ENCODE data around the gene ATOH8.

ATOH8 gene

GRCh38 chr2:85787282-85787980 is 33.6 kb downstream of the ATOH8 start:
- no peaks in the 10 kb centered on the region for H3K9me3 ChIP-seq (ENCODE audit: low read length)
- no peaks in the 10 kb centered on the region for H3K79me2 ChIP-seq (ENCODE audit: insufficient read depth, low read length)
- H3K9me2 ChIP-seq (ENCODE audit: low read depth, low read length) = no peaks in the 10 kb centered on the region
- H4K20me1 ChIP-seq (ENCODE audit: insufficient read depth, low read length) = no peaks in the 10 kb centered on the region
- H3F3A ChIP-seq (ENCODE audit: insufficient read depth, low read length) = no peaks in the 10 kb centered on the region
- no peak overlapping the region for H3K4me3 ChIP-seq (ENCODE audit: low read depth, low read length, poor library complexity, severe bottlenecking)
- H3K27me3 ChIP-seq (ENCODE audit: insufficient read depth, low read length) = 0 out of 2 replicates have a peak, but pooled peaks cover 6% of the 10 kb centered on the region
- H3K9ac ChIP-seq (ENCODE audit: low read length) = no peak overlapping the region
- no peak overlapping the region for H2AFZ ChIP-seq (ENCODE audit: low read length)
- H3K4me1 ChIP-seq (ENCODE audit: insufficient read depth, low read length, severe bottlenecking) = no peaks in the 10 kb centered on the region
- no peak overlapping the region for H3K27ac ChIP-seq (ENCODE audit: low read depth, low read length, poor library complexity, severe bottlenecking)
- no peaks in the 10 kb centered on the region for H3K36me3 ChIP-seq (ENCODE audit: insufficient read depth, low read length)
- no peak for TF ChIP-seq EZH2 (IDR thresholded peaks at IDR 0.05; ENCODE audit: borderline replicate concordance, low read length)
- TF ChIP-seq, protein P1, sequence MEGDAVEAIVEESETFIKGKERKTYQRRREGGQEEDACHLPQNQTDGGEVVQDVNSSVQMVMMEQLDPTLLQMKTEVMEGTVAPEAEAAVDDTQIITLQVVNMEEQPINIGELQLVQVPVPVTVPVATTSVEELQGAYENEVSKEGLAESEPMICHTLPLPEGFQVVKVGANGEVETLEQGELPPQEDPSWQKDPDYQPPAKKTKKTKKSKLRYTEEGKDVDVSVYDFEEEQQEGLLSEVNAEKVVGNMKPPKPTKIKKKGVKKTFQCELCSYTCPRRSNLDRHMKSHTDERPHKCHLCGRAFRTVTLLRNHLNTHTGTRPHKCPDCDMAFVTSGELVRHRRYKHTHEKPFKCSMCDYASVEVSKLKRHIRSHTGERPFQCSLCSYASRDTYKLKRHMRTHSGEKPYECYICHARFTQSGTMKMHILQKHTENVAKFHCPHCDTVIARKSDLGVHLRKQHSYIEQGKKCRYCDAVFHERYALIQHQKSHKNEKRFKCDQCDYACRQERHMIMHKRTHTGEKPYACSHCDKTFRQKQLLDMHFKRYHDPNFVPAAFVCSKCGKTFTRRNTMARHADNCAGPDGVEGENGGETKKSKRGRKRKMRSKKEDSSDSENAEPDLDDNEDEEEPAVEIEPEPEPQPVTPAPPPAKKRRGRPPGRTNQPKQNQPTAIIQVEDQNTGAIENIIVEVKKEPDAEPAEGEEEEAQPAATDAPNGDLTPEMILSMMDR (IDR thresholded peaks at IDR 0.05; ENCODE audit: low read length) = no peak
- no peak overlapping the region for H3K4me2 ChIP-seq (ENCODE audit: low read length)

DNA sequence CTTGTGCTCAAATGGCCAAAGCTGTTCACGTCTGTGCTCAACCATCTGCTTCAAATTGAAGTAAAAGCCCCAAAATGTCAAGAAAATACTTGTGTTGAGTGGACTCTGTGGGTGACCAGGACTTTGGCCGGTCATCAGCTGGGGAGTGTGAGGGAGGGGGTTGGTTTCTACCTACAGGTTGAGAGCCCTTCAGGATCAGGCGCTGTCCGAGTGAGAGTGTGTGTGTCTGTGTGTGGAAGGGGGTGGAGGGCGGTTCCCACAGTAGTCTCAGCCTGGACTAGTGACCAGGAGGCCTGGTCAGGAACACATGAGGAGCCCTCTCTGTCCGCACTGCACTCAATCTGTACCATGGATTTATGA is 34.2 kb downstream of the ATOH8 start:
- Histone ChIP-seq H3K9me3 (ENCODE audit: low read length) (no peaks in the 10 kb centered on the region), H3K9ac (ENCODE audit: low read length) (no peak overlapping the region), H3K36me3 (ENCODE audit: insufficient read depth, low read length) (no peaks in the 10 kb centered on the region), H3K27ac (ENCODE audit: low read depth, low read length, poor library complexity, severe bottlenecking) (no peak overlapping the region), H3K4me3 (ENCODE audit: low read depth, low read length, poor library complexity, severe bottlenecking) (no peak overlapping the region), H2AFZ (ENCODE audit: low read length) (no peak overlapping the region), H3F3A (ENCODE audit: insufficient read depth, low read length) (no peaks in the 10 kb centered on the region), H3K4me2 (ENCODE audit: low read length) (no peak overlapping the region), H3K4me1 (ENCODE audit: insufficient read depth, low read length, severe bottlenecking) (no peaks in the 10 kb centered on the region), H3K79me2 (ENCODE audit: insufficient read depth, low read length) (no peaks in the 10 kb centered on the region), H4K20me1 (ENCODE audit: insufficient read depth, low read length) (no peaks in the 10 kb centered on the region), H3K9me2 (ENCODE audit: low read depth, low read length) (no peaks in the 10 kb centered on the region), H3K27me3 (ENCODE audit: insufficient read depth, low read length) (0 out of 2 replicates have a peak, but pooled peaks cover 6% of the 10 kb centered on the region)
- no peak for TF ChIP-seq EZH2 (IDR thresholded peaks at IDR 0.05; ENCODE audit: borderline replicate concordance, low read length)
- TF ChIP-seq, protein P1 (IDR thresholded peaks at IDR 0.05; ENCODE audit: low read length) = no peak

DNA sequence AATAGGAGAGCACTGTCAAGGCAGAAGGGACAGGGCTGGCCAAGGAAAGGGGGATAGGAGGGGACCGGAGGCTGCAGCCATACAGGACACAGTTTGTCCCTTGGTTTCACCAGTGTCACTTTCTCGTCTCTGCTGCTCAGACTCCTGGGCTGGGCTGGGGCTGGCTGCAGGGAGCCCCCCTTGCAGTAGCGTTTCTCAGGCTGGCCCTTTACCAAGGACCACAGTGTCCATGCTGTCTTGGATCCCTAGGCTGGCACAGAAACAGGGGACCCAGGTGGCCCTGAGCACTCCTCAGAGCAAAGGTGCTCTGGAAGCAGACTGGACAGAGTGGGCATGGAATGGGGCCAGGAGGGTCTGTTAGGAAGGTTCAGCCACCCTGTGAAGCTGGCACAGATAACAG is 34.8 kb downstream of the ATOH8 start:
- H3K27ac ChIP-seq (ENCODE audit: low read depth, low read length, poor library complexity, severe bottlenecking) = no peak overlapping the region
- H4K20me1 ChIP-seq (ENCODE audit: insufficient read depth, low read length) = no peaks in the 10 kb centered on the region
- no peaks in the 10 kb centered on the region for H3K4me1 ChIP-seq (ENCODE audit: insufficient read depth, low read length, severe bottlenecking)
- no peaks in the 10 kb centered on the region for H3F3A ChIP-seq (ENCODE audit: insufficient read depth, low read length)
- H3K4me3 ChIP-seq (ENCODE audit: low read depth, low read length, poor library complexity, severe bottlenecking) = no peak overlapping the region
- H3K36me3 ChIP-seq (ENCODE audit: insufficient read depth, low read length) = no peaks in the 10 kb centered on the region
- H2AFZ ChIP-seq (ENCODE audit: low read length) = no peak overlapping the region
- H3K9me3 ChIP-seq (ENCODE audit: low read length) = no peaks in the 10 kb centered on the region
- H3K9ac ChIP-seq (ENCODE audit: low read length) = no peak overlapping the region
- no peak overlapping the region for H3K4me2 ChIP-seq (ENCODE audit: low read length)
- H3K9me2 ChIP-seq (ENCODE audit: low read depth, low read length) = no peaks in the 10 kb centered on the region
- no peaks in the 10 kb centered on the region for H3K79me2 ChIP-seq (ENCODE audit: insufficient read depth, low read length)
- TF ChIP-seq EZH2 (IDR thresholded peaks at IDR 0.05; ENCODE audit: borderline replicate concordance, low read length) = no peak
- TF ChIP-seq, protein P1 (IDR thresholded peaks at IDR 0.05; ENCODE audit: low read length) = no peak
- H3K27me3 ChIP-seq (ENCODE audit: insufficient read depth, low read length) = 0 out of 2 replicates have a peak, but pooled peaks cover 6% of the 10 kb centered on the region

Measured in OCI-LY1 (cell line).